HG02623 (cell line): ENCODE measurements around the gene GCN1.
A peak's percentile ranks its signal among the peaks of the same experiment; 100 is the strongest.

Experiments
- ATAC-seq: cut with Tn5 transposase; IDR thresholded peaks from one replicate; pipeline ENCODE4 v1.9.1; 2021; ENCODE audit warnings: moderate library complexity; ENCODE audit not compliant: unreplicated experiment

The GCN1 gene

GRCh38 chr12:120145164-120145563, 49.4 kb downstream of the GCN1 start:
- no peak for ATAC-seq

- no peak for ATAC-seq
These were observed 50.3 kb downstream of the GCN1 start for GRCh38 chr12:120144215-120144614.

- no peak for ATAC-seq
These were observed 52.2 kb downstream of the GCN1 start for GRCh38 chr12:120142231-120142877.

- no peak for ATAC-seq
These were observed 53.2 kb downstream of the GCN1 start for GRCh38 chr12:120141336-120141735.

- no peak for ATAC-seq
These were observed 53.9 kb downstream of the GCN1 start for GRCh38 chr12:120140603-120141002.

GRCh38 chr12:120139958-120140357, 54.6 kb downstream of the GCN1 start:
- no peak for ATAC-seq

- ATAC-seq, result no peak
These were observed 56.1 kb downstream of the GCN1 start for GRCh38 chr12:120138366-120138765.

- ATAC-seq, result no peak
These were observed 56.7 kb downstream of the GCN1 start for GRCh38 chr12:120137833-120138232.

- no peak for ATAC-seq
These were observed 58.3 kb downstream of the GCN1 start for GRCh38 chr12:120136093-120136770.

- no peak for ATAC-seq
These were observed 60.1 kb downstream of the GCN1 start for GRCh38 chr12:120134307-120134980.

GRCh38 chr12:120132863-120133385, 61.6 kb downstream of the GCN1 start:
- peak; percentile 81 for ATAC-seq

GRCh38 chr12:120132054-120132836, 62.3 kb downstream of the GCN1 start:
- peak; percentile 3 for ATAC-seq

GRCh38 chr12:120131116-120131515, 63.4 kb downstream of the GCN1 start:
- no peak for ATAC-seq

GRCh38 chr12:120130011-120130410, 64.5 kb downstream of the GCN1 start:
- no peak for ATAC-seq

GRCh38 chr12:120126635-120127005, 67.9 kb downstream of the GCN1 start:
- ATAC-seq, result no peak

GRCh38 chr12:120125792-120126634, 68.5 kb downstream of the GCN1 start:
- ATAC-seq, result no peak

- ATAC-seq, result no peak
These were observed 69.5 kb downstream of the GCN1 start for GRCh38 chr12:120125029-120125428.

GRCh38 chr12:120121766-120122293, 72.7 kb downstream of the GCN1 start:
- ATAC-seq, result peak; percentile 34

- no peak for ATAC-seq
These were observed 73.2 kb downstream of the GCN1 start for GRCh38 chr12:120121343-120121742.
